GM19328 (cell line): ENCODE measurements around the gene LUC7L3.
A peak's percentile ranks its signal among the peaks of the same experiment; 100 is the strongest.
"Not testable (repeated sequence)": the region's sequence is repeated elsewhere in the genome, so short reads cannot be mapped to it uniquely, and the experiment has no call there.

Experiments
- ATAC-seq: cut with Tn5 transposase; IDR thresholded peaks from one replicate; pipeline ENCODE4 v1.9.1; 2021; ENCODE audit warnings: mild to moderate bottlenecking, moderate library complexity; ENCODE audit not compliant: unreplicated experiment

The LUC7L3 gene, protein sequence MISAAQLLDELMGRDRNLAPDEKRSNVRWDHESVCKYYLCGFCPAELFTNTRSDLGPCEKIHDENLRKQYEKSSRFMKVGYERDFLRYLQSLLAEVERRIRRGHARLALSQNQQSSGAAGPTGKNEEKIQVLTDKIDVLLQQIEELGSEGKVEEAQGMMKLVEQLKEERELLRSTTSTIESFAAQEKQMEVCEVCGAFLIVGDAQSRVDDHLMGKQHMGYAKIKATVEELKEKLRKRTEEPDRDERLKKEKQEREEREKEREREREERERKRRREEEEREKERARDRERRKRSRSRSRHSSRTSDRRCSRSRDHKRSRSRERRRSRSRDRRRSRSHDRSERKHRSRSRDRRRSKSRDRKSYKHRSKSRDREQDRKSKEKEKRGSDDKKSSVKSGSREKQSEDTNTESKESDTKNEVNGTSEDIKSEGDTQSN

GRCh38 chr17:50719144-50719923 is at the start of gene LUC7L3:
Gene LUC7L3 (plus strand): TSS chr17:50719603. CDS start chr17:50719733, 130 bp downstream.
- ATAC-seq, result peak; percentile 81

- ATAC-seq, result no peak
These were observed 47.3 kb upstream of the LUC7L3 start for GRCh38 chr17:50672071-50672470.

DNA sequence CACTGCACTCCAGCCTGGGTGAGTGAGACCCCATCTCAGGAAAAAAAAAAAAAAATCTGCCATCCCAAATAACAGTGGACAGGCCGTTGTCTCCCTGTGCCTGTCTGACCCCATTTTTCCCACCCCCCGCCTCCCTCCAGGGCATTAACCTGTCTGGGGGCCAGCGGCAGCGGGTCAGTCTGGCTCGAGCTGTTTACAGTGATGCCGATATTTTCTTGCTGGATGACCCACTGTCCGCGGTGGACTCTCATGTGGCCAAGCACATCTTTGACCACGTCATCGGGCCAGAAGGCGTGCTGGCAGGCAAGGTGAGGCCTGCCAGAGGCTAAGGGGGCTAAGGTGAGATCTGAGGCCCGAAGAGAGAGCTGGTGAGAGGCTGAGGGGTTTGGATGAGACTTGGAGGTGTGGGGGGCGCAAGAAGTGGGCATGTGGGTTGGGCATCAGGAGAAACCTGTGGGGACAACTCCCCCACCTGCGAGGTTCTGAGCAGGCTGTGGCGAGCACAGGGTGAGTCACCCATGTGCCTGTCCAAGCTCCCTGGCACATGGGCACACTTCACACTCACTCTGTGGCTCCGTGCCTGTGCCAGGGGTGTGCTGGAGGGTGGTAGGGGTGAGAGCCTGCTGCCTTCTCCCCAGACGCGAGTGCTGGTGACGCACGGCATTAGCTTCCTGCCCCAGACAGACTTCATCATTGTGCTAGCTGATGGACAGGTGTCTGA is 46.4 kb upstream of the LUC7L3 start:
- ATAC-seq, result no peak

DNA sequence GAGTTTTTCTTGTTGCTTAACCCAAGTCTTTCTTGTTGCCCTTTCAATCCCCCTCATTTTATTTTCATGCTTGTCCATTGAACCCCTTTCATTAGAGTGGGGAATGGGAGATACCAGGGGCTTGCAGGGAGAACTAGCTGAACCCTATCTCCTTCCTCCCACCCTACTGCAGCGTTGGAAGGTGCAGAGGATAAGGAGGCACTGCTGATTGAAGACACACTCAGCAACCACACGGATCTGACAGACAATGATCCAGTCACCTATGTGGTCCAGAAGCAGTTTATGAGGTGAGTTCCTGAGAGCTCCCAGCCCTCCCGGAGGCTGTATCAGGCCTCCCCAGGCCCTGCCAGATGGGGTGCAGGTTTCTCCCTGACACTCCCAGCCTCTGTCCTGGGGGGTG is 44.2 kb upstream of the LUC7L3 start:
- ATAC-seq, result no peak

DNA sequence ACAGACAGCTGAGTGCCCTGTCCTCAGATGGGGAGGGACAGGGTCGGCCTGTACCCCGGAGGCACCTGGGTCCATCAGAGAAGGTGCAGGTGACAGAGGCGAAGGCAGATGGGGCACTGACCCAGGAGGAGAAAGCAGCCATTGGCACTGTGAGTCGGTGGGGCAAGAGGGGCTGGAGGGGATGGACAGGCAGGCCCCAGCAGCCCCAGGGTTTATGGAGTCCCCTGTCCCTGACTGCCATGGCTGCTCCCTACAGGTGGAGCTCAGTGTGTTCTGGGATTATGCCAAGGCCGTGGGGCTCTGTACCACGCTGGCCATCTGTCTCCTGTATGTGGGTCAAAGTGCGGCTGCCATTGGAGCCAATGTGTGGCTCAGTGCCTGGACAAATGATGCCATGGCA is 43.8 kb upstream of the LUC7L3 start:
- ATAC-seq, result no peak

DNA sequence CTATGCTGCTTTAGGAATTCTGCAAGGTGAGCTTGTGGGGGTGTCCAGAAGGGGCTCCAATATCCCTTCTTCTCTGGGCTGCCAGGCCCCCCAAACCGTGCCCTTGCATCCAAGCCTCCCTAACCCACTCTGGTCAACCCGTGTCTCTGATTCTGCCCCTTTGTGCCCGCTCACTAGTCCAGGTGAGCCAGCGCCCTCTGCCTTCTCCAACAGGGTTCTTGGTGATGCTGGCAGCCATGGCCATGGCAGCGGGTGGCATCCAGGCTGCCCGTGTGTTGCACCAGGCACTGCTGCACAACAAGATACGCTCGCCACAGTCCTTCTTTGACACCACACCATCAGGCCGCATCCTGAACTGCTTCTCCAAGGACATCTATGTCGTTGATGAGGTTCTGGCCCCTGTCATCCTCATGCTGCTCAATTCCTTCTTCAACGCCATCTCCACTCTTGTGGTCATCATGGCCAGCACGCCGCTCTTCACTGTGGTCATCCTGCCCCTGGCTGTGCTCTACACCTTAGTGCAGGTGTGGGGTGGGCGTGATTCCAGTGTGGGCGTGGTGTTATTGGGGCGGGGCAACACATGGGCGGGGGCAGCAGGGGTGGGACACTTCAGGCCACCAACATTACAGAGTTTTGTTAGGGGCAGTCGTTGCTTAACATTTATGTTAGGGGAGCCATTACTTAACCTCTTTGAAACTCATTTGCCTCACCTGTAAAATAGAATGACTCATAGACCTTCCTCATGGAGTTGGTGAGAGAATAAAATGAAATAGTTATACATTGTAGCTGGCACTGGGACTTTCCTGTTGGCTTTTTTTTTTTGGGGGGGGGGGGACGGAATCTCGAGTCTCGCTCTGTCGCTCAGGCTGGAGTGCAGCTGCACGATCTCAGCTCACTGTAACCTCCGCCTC is 43.1 kb upstream of the LUC7L3 start:
- no peak for ATAC-seq

DNA sequence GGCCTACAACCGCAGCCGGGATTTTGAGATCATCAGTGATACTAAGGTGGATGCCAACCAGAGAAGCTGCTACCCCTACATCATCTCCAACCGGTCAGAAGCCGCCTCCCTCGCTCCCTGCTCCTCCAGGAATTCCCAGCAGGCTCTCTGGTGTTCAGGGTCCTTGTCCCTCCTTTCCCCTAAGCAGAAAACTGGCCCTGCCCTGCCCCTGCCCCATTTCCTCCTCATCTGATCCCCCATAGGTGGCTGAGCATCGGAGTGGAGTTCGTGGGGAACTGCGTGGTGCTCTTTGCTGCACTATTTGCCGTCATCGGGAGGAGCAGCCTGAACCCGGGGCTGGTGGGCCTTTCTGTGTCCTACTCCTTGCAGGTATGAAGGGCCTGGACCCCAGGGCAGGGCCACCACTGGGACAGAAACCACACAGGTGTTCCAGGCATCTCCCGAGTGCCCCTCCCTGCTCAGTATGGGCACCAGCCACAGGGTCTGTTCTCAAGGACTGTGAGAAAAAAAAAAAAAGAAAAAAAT is 41.5 kb upstream of the LUC7L3 start:
- no peak for ATAC-seq

GRCh38 chr17:50679008-50679544 is 40.3 kb upstream of the LUC7L3 start:
- no peak for ATAC-seq

- ATAC-seq, result no peak
These were observed 39.3 kb upstream of the LUC7L3 start for GRCh38 chr17:50680126-50680525.

- ATAC-seq, result not testable (repeated sequence)
These were observed 38.7 kb upstream of the LUC7L3 start for GRCh38 chr17:50680543-50681262.

DNA sequence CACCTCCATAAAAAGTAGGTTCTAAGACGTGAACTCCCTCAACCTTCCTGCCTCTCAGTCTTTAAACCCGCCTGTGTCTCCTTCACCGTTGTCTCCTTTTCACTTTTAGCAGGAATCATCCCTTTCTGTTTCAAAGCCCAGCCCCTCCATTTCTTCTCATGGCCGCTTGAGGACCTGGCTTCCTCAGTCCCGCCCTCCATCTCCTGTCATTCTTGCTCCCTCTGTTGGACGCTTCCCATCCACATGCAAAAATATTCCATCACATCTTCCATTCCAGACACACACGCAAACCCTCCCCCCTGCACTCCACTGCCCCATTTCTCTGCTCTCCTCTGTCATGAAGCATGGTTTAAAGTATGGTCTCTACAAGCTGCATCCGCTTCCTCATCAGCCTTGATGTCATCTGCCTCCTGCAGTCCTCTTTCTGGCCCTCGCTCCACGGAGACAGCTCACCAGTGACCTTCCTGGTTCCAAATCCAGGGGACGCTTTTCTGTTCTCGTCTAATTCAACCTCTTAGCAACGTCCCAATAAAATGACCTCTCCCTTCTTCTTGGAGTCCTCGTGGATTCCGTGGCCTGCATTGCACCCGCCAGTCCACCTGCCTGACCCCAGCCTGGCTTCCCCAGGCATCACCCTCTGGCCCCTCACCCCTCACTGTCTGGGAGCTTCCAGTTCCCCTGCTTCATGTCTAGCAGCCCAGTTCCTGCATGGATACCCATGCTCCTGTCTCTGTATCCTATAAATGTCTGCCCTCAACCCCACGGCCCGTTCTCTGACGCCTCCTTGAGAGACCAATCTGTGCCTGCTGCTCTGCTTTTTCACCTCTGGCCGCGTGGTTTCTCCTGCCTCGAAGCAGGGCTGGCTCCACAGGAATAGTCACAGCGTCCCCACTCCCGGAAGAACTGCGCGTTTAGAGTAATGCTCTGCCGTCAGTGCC is 37.9 kb upstream of the LUC7L3 start:
- no peak for ATAC-seq

GRCh38 chr17:50682441-50682840 is 37.0 kb upstream of the LUC7L3 start:
- ATAC-seq, result no peak

DNA sequence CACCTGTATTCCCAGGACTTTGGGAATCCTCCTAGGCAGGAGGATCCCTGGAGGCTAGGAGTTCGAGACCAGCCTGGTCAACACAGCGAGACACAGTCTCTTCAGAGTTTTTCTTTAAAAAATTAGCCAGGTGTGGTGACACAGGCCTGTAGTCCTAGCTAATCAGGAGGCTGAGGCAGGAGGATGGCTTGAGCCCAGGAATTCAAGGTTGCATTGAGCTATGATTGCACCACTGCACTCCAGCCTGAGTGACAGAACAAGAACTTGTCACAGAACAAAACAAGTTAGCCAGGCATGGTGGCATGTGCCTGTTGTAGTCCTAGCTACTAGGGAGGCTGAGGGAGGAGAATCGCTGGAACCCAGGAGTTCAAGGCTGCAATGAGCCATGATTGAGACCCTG is 36.5 kb upstream of the LUC7L3 start:
- ATAC-seq, result no peak

DNA sequence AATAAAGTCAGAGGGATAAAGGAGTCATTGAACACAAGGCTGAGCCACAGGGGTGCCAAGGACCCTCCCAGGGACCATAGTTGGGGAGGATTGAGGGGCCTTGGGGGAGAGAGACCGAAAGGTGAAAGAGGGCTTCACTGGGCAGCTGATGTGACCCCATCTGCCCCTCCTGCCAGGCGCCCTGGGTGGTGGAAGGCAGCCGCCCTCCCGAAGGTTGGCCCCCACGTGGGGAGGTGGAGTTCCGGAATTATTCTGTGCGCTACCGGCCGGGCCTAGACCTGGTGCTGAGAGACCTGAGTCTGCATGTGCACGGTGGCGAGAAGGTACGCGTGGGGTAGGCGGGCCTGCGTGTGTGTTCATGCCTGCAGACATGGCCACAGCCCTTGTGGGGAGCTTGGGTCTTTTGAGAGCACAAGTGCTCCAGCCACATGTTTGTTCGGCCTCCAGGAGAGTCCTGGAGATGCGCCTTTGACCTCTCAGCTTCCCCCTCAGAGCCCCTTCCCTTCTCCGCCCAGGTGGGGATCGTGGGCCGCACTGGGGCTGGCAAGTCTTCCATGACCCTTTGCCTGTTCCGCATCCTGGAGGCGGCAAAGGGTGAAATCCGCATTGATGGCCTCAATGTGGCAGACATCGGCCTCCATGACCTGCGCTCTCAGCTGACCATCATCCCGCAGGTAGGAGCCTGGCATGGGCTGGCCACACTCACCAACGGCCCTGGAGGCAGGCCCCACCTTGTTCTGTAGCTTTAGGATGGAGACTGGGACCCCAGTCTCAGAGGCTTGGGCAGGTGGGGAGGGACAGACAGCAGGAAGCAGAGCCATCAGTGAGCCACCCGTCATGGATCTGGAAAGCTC is 35.7 kb upstream of the LUC7L3 start:
- ATAC-seq, result no peak

DNA sequence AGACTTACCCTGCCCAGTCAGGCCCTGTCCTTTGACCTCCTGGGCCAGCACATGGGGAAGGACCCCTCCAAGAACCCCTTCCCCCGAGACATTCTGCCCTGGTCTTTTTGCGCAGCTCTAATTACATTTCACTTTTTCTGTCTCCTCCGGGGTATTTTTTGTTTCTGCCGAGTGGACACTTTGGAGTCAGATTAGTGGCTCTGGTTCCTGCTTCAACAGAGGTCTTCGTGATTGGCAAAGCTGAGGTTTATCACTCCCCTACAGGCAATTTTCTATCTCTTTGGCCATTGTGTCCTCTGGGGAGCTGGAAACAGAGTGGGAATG is 35.2 kb upstream of the LUC7L3 start:
- no peak for ATAC-seq

- ATAC-seq, result no peak
These were observed 34.6 kb upstream of the LUC7L3 start for GRCh38 chr17:50684612-50685333.

GRCh38 chr17:50685334-50685665 is 34.1 kb upstream of the LUC7L3 start:
- no peak for ATAC-seq
